Activated B cell treated with CpG ODN at 0.5 μM for 24 hours (primary cell): ENCODE measurements around the gene ANKS4B. TPM values are rescaled to one million over a fixed set of nuclear protein-coding genes. Genes with fewer than 3 reads are reported as not detected.

ENCODE experiments used
- ATAC-seq: fragments of 200-7000 bp; cut with Tn5 transposase; one replicate; pipeline ENCODE4 v1.10.0; 2021; ENCODE audit warnings: low read depth, mild to moderate bottlenecking, moderate library complexity
- CTCF ChIA-PET: fragments of 350-600 bp; sonication (Branson Sonifier 250); formaldehyde crosslinking; loops from one replicate; lab custom pipeline; 2021; ENCODE audit warnings: antibody characterized with exemption; lab: Charles Lee
- POLR2A ChIA-PET: fragments of 350-600 bp; sonication (Branson Sonifier 250); formaldehyde crosslinking; loops from one replicate; lab custom pipeline; 2021; ENCODE audit warnings: antibody characterized with exemption; lab: Charles Lee
- DNase-seq: peaks from one replicate; pipeline ENCODE4 v3.0.0; 2022
- H3K27ac Mint-ChIP-seq: one replicate; pipeline ENCODE4 v1.8.0; 2020; ENCODE audit warnings: mixed read lengths
- H3K27me3 Mint-ChIP-seq: one replicate; pipeline ENCODE4 v1.8.0; 2021; ENCODE audit warnings: mixed read lengths
- H3K36me3 Mint-ChIP-seq: one replicate; pipeline ENCODE4 v1.8.0; 2021; ENCODE audit warnings: low read depth, mixed read lengths
- H3K4me1 Mint-ChIP-seq: one replicate; pipeline ENCODE4 v1.8.0; 2021; ENCODE audit warnings: mixed read lengths
- H3K4me3 Mint-ChIP-seq: one replicate; pipeline ENCODE4 v1.8.0; 2020; ENCODE audit warnings: mild to moderate bottlenecking, mixed read lengths
- H3K9me3 Mint-ChIP-seq: one replicate; pipeline ENCODE4 v1.8.0; 2020; ENCODE audit warnings: mixed read lengths
- intact Hi-C: fragments of 100-400 bp; cut with micrococcal nuclease; formaldehyde crosslinking; loops from one replicate; pipeline ENCODE4 v1.15.1; 2024
- total RNA-seq: library from RNA; stranded (reverse); gene quantifications from 2 replicates; pipeline ENCODE4 v1.2.3, GENCODE V29; 2022
- TF ChIP-seq, protein P1 (sequence below): fragments of 200-600 bp; IDR thresholded peaks from one replicate; pipeline ENCODE4 v1.8.0; 2022; ENCODE audit warnings: antibody characterized with exemption, mild to moderate bottlenecking

ANKS4B gene
- total RNA-seq, 1 donor from 2014 or later: not detected

DNA sequence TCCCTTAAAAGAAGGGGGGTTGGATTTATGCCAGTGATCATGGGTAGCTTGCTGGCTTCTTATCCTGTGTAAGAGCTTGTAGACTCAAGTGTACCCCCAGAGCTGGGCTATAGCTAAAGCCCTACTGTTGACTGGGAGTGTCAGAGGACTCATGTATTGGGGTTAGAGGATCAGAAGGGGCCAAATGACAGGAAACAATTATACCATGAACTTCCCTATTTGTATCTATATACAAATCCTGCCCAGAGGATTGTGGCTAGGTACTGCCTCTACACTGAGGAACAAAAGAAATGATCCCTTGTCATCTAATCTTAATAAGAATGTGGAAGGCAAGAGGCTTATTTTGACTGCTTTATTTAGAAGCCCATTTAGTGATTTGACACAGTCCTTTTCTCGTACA is 36.4 kb upstream of the ANKS4B start:
- ChIA-PET CTCF (no interaction called here), POLR2A (no interaction called here)
- no peak for DNase-seq
- no peak for ATAC-seq
- Mint-ChIP-seq H3K27ac (no peak overlapping the region), H3K4me3 (no peak overlapping the region), H3K9me3 (peaks cover under 1% of the 10 kb centered on the region), H3K36me3 (no peaks in the 10 kb centered on the region), H3K4me1 (peaks cover 16% of the 10 kb centered on the region), H3K27me3 (peaks cover 33% of the 10 kb centered on the region)
- TF ChIP-seq, protein P1, sequence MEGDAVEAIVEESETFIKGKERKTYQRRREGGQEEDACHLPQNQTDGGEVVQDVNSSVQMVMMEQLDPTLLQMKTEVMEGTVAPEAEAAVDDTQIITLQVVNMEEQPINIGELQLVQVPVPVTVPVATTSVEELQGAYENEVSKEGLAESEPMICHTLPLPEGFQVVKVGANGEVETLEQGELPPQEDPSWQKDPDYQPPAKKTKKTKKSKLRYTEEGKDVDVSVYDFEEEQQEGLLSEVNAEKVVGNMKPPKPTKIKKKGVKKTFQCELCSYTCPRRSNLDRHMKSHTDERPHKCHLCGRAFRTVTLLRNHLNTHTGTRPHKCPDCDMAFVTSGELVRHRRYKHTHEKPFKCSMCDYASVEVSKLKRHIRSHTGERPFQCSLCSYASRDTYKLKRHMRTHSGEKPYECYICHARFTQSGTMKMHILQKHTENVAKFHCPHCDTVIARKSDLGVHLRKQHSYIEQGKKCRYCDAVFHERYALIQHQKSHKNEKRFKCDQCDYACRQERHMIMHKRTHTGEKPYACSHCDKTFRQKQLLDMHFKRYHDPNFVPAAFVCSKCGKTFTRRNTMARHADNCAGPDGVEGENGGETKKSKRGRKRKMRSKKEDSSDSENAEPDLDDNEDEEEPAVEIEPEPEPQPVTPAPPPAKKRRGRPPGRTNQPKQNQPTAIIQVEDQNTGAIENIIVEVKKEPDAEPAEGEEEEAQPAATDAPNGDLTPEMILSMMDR: no peak
- intact Hi-C loops: no loop called here

DNA sequence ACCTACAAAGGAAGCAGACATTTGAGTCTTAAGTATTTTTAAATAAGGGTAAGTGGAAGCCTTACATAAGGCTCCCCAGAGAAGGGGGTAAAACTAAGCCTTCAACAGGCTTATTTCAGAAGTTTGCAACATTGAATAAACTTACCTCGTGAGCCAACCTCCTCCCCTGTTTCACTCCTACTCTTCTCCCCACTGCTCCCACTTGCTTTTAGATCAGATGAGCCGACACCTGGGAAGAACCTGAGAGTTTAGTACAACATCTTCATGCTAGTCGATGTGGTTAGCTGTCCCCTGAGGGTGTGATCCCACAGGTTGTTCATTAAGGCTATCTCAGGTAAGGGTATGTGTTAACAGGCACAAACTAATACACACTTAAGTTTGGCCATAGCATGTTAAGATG is 35.9 kb upstream of the ANKS4B start:
- TF ChIP-seq, protein P1: no peak
- no peak overlapping the region for H3K4me3 Mint-ChIP-seq
- peaks cover 33% of the 10 kb centered on the region for H3K27me3 Mint-ChIP-seq
- DNase-seq (no peak), ATAC-seq (no peak)
- no peaks in the 10 kb centered on the region for H3K9me3 Mint-ChIP-seq
- H3K27ac Mint-ChIP-seq: no peak overlapping the region
- ChIA-PET CTCF (no interaction called here), POLR2A (no interaction called here)
- no peaks in the 10 kb centered on the region for H3K36me3 Mint-ChIP-seq
- intact Hi-C loops: no loop called here
- H3K4me1 Mint-ChIP-seq: peaks cover 16% of the 10 kb centered on the region

DNA sequence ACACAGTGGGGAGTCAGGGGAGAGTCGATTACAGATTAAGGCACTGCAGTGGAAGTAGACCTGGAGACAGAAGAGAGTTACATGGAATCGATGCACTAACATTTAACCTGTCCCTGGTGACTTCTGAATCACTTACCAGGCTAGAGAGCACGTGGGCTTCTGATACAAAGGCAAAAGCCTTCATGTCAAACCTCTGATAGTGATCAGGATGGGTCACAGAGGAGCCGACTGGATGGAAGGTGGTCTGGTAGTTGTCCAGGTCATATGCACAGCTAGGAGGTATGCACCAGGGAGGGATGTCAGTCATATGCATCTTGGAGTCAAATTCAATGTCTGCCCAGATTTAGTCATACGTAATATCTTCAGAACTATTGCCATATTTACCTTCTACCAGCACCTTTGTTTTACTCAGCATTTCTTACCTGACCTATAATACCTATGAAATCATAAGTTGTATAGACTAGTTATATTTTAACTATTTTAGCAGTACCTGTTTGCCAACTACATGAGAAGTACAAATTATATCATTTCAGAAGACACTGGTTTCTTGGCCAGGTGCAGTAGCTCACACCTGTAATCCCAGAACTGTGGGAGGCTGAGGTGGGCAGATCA is 33.8 kb upstream of the ANKS4B start:
- peaks cover 30% of the 10 kb centered on the region for H3K27me3 Mint-ChIP-seq
- CTCF ChIA-PET: no interaction called here
- no peak overlapping the region for H3K4me3 Mint-ChIP-seq
- no peak for ATAC-seq
- no peaks in the 10 kb centered on the region for H3K36me3 Mint-ChIP-seq
- no peaks in the 10 kb centered on the region for H3K9me3 Mint-ChIP-seq
- H3K4me1 Mint-ChIP-seq: peaks cover 12% of the 10 kb centered on the region
- no peak for DNase-seq
- H3K27ac Mint-ChIP-seq: no peak overlapping the region
- intact Hi-C loops: no loop called here
- POLR2A ChIA-PET: interaction anchor here (0.7 kb wide), 1 partner anchor 10 kb away, joined by 5 read pairs; no protein-coding TSS in a partner anchor
- TF ChIP-seq, protein P1: no peak

DNA sequence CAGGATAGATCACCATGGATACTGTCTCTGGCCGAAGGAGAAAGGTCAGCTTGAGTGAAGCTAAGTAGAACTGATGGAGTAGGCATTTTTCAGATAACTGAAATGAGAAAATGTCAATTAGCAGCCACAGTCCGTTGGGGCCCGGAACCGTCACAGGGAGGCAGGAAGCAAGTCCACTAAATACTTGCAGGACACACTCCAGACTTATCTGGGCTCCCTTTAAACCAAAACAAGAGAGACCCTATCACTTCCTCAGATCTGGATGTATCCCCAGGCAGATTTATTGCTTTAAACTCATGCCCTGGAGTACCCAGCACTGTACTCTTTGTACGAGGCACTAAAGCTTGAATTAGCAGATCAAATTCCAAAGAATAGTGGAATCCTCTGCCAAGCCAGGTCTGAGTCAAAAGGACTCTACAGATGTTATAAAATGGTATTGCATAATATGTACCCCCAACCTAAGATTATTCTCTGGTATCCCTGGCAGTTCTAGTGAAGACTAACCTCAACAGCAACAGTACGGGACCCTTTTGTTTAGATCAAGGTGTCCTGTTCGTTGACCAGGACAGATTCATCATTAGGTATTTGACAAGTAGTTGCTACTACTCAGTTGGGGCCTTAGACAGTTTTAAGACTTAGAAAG is 30.2 kb upstream of the ANKS4B start:
- H3K36me3 Mint-ChIP-seq: no peaks in the 10 kb centered on the region
- DNase-seq: no peak
- intact Hi-C loops: no loop called here
- no peaks in the 10 kb centered on the region for H3K4me1 Mint-ChIP-seq
- no peak overlapping the region for H3K4me3 Mint-ChIP-seq
- peaks cover 29% of the 10 kb centered on the region for H3K27me3 Mint-ChIP-seq
- POLR2A ChIA-PET: no interaction called here
- TF ChIP-seq, protein P1: no peak
- H3K9me3 Mint-ChIP-seq: no peaks in the 10 kb centered on the region
- H3K27ac Mint-ChIP-seq: no peak overlapping the region
- CTCF ChIA-PET: no interaction called here
- ATAC-seq: no peak

DNA sequence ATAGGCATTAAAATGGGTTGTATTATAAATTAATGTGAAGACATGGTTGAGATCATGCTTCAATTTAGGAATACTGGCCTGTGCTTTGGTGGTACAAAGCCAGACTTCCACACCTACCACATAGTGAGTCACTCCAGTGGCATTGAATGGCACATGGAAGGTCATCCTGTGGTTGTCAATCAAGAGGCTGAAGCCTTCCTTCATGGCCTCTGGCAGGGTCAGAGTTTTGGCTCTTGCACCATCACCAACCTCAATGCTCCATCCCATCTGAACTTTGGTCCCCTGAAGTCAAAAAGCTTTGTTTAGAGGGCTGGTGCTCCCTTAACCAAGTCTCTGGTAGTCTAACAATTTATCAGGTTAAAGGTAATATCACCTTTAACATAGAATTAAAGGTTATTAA is 28.2 kb upstream of the ANKS4B start:
- CTCF ChIA-PET: no interaction called here
- TF ChIP-seq, protein P1: no peak
- ATAC-seq (no peak), DNase-seq (no peak)
- Mint-ChIP-seq H3K4me3 (no peak overlapping the region), H3K36me3 (no peaks in the 10 kb centered on the region), H3K27me3 (peaks cover 21% of the 10 kb centered on the region), H3K27ac (no peak overlapping the region), H3K9me3 (no peaks in the 10 kb centered on the region), H3K4me1 (no peaks in the 10 kb centered on the region)
- intact Hi-C loops: no loop called here
- POLR2A ChIA-PET: no interaction called here
